DOHH2 (cell line): ENCODE measurements around the gene LRP8.

Source experiments
- H3F3A ChIP-seq: fragments of 200-600 bp; sonication (generic), shearing (Covaris generic); 2 replicates; pipeline ENCODE4 v1.6.0; 2016; ENCODE audit warnings: antibody characterized with exemption, mild to moderate bottlenecking; ENCODE audit not compliant: control insufficient read depth, insufficient read depth
- H3K27ac ChIP-seq: fragments of 200-600 bp; sonication (generic); 2 replicates; pipeline ENCODE4 v1.5.1; 2014; ENCODE audit warnings: low read depth, mild to moderate bottlenecking, low read length, moderate library complexity
- H3K27me3 ChIP-seq: fragments of 200-600 bp; sonication (generic); 2 replicates; pipeline ENCODE4 v1.6.1; 2014; ENCODE audit warnings: mild to moderate bottlenecking, low read length, mixed read lengths; ENCODE audit not compliant: control insufficient read depth
- H3K36me3 ChIP-seq: fragments of 200-600 bp; sonication (generic); 2 replicates; pipeline ENCODE4 v1.6.1; 2014; ENCODE audit warnings: mild to moderate bottlenecking, low read length, moderate library complexity, mixed read lengths; ENCODE audit not compliant: control insufficient read depth
- H3K4me1 ChIP-seq: fragments of 200-600 bp; sonication (generic); 2 replicates; pipeline ENCODE4 v1.6.1; 2014; ENCODE audit warnings: mild to moderate bottlenecking, low read length, mixed read lengths; ENCODE audit not compliant: control insufficient read depth
- H3K4me2 ChIP-seq: fragments of 200-600 bp; sonication (generic); 2 replicates; pipeline ENCODE4 v1.6.0; 2014; ENCODE audit warnings: mild to moderate bottlenecking, low read length, moderate library complexity
- H3K4me3 ChIP-seq: fragments of 200-600 bp; sonication (generic); 2 replicates; pipeline ENCODE4 v1.5.1; 2014; ENCODE audit warnings: mild to moderate bottlenecking, low read length, mixed read lengths
- H3K79me2 ChIP-seq: fragments of 200-600 bp; sonication (generic); 2 replicates; pipeline ENCODE4 v1.6.1; 2014; ENCODE audit warnings: mild to moderate bottlenecking, low read length, mixed read lengths; ENCODE audit not compliant: control insufficient read depth
- H3K9me2 ChIP-seq: fragments of 200-600 bp; sonication (generic); replicated peaks from 2 replicates; pipeline ENCODE4 v1.6.1; 2014; ENCODE audit warnings: mild to moderate bottlenecking, low read length, mixed read lengths; ENCODE audit not compliant: control insufficient read depth
- H3K9me3 ChIP-seq: fragments of 200-600 bp; sonication (generic); 2 replicates; pipeline ENCODE4 v1.6.1; 2014; ENCODE audit warnings: antibody characterized with exemption, low read length, mixed read lengths; ENCODE audit not compliant: control insufficient read depth, insufficient read depth
- H4K20me1 ChIP-seq: fragments of 200-600 bp; sonication (generic); 2 replicates; pipeline ENCODE4 v1.6.0; 2014; ENCODE audit warnings: low read depth, mild to moderate bottlenecking, antibody characterized with exemption, low read length, moderate library complexity; ENCODE audit not compliant: control insufficient read depth, insufficient read depth
- CTCF ChIP-seq: fragments of 200-600 bp; sonication (generic); IDR thresholded peaks from one replicate; pipeline ENCODE4 v1.5.1; 2014; ENCODE audit warnings: antibody characterized with exemption, mild to moderate bottlenecking, low read depth, low read length; ENCODE audit not compliant: poor library complexity, severe bottlenecking
- EZH2phosphoT487 ChIP-seq: fragments of 200-600 bp; sonication (generic); IDR thresholded peaks from 2 replicates; pipeline ENCODE4 v1.6.1; 2017; ENCODE audit warnings: borderline replicate concordance, mild to moderate bottlenecking, antibody characterized with exemption, low read length, moderate library complexity, mixed read lengths

The LRP8 gene

GRCh38 chr1:53198241-53198651, 129.6 kb downstream of the LRP8 start:
- H3K9me3 ChIP-seq: no peaks in the 10 kb centered on the region
- no peaks in the 10 kb centered on the region for H4K20me1 ChIP-seq
- H3K4me2 ChIP-seq: peak overlapping the region; percentile 86
- peaks cover 39% of the 10 kb centered on the region for H3K36me3 ChIP-seq
- TF ChIP-seq CTCF (no peak), EZH2phosphoT487 (no peak)
- H3K27ac ChIP-seq: no peak overlapping the region
- H3F3A ChIP-seq: no peaks in the 10 kb centered on the region; the same call in 1 of the 2 replicates
- peaks cover 21% of the 10 kb centered on the region for H3K79me2 ChIP-seq
- no peaks in the 10 kb centered on the region for H3K9me2 ChIP-seq
- no peaks in the 10 kb centered on the region for H3K27me3 ChIP-seq
- peaks cover 21% of the 10 kb centered on the region for H3K4me1 ChIP-seq
- H3K4me3 ChIP-seq: peak overlapping the region; percentile 87

- Histone ChIP-seq H3K4me1 (peaks cover 21% of the 10 kb centered on the region), H4K20me1 (no peaks in the 10 kb centered on the region), H3K9me3 (no peaks in the 10 kb centered on the region), H3K9me2 (no peaks in the 10 kb centered on the region), H3F3A (no peaks in the 10 kb centered on the region; the same call in 1 of the 2 replicates), H3K79me2 (peaks cover 21% of the 10 kb centered on the region), H3K27me3 (no peaks in the 10 kb centered on the region), H3K36me3 (peaks cover 32% of the 10 kb centered on the region), H3K27ac (peak overlapping the region; percentile 64), H3K4me3 (peak overlapping the region; percentile 87), H3K4me2 (peak overlapping the region; percentile 86)
- TF ChIP-seq CTCF (no peak), EZH2phosphoT487 (no peak)
These were observed 130.3 kb downstream of the LRP8 start for GRCh38 chr1:53197291-53198200.

- Histone ChIP-seq H3K4me1 (peaks cover 21% of the 10 kb centered on the region), H3F3A (no peaks in the 10 kb centered on the region; the same call in 1 of the 2 replicates), H3K27ac (peak within 1 kb of the TSS; percentile 64), H3K9me2 (no peaks in the 10 kb centered on the region), H3K4me2 (peak within 1 kb of the TSS; percentile 86), H3K27me3 (no peaks in the 10 kb centered on the region), H3K79me2 (peaks cover 21% of the 10 kb centered on the region), H3K9me3 (no peaks in the 10 kb centered on the region), H3K36me3 (peaks cover 24% of the 10 kb centered on the region), H4K20me1 (no peaks in the 10 kb centered on the region), H3K4me3 (peak within 1 kb of the TSS; percentile 87)
- TF ChIP-seq EZH2phosphoT487 (no peak), CTCF (no peak)
These were observed 131.2 kb downstream of the LRP8 start, which contains the start of gene CPT2 for GRCh38 chr1:53196485-53197290. CPT2 (plus strand) TSS chr1:53196824; CDS start chr1:53196944, 120 bp downstream.
